Measurements from ENCODE around the gene SLC38A7. TPM values are rescaled to one million over a fixed set of nuclear protein-coding genes. Genes with fewer than 3 reads are reported as not detected.

SLC38A7 gene
- total and polyA plus RNA-seq, 2 experiments from 2014 or later = 13.9 to 27.8 TPM

DNA sequence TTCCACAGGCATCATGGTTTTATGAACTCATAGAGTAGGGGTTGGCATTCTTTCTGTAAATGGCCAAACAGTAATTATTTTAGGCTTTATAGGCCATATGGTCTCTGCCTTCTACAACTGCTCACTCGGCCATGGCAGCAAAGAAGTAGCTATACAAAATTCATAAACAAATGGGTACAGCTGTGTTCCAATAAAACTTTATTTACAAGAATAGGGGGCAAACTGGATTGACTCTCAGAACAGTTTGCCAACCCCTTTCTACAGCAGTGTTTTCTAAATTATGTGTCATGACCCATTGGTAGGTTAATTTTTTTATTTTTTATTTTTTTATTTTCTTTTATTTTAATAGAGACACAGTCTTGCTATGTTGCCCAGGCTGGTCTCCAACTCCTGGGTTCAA, 29.2 kb upstream of the SLC38A7 start:
- H3K4me3 ChIP-seq = no peak overlapping the region
- no peaks in the 10 kb centered on the region for H3K4me1 Mint-ChIP-seq
- DNase-seq (ENCODE audit: low spot score) (no peak), ATAC-seq (no peak)
- H3K36me3 ChIP-seq (ENCODE audit: insufficient read depth) = peaks cover 76% of the 10 kb centered on the region
- H3K4me1 ChIP-seq (ENCODE audit: insufficient read depth) = no peaks in the 10 kb centered on the region
- no peak overlapping the region for H3K27ac Mint-ChIP-seq
- no peaks in the 10 kb centered on the region for H3K9me2 ChIP-seq (ENCODE audit: insufficient read depth)
- no peak overlapping the region for H3K27ac ChIP-seq (ENCODE audit: low read depth)
- H3K4me3 Mint-ChIP-seq = no peak overlapping the region
- no peaks in the 10 kb centered on the region for H3K9me3 Mint-ChIP-seq
- H4K20me1 ChIP-seq (replicated peaks; ENCODE audit: insufficient read depth) = peaks cover 7% of the 10 kb centered on the region; the same call in 1 of the 2 replicates
- no peak overlapping the region for H2AFZ ChIP-seq
- no peak overlapping the region for H3K4me2 ChIP-seq
- H3K36me3 Mint-ChIP-seq (ENCODE audit: low read depth) = peaks cover 74% of the 10 kb centered on the region
- TF ChIP-seq EZH2phosphoT487 (IDR thresholded peaks at IDR 0.05; ENCODE audit: unreplicated experiment) = no peak
- TF ChIP-seq, protein P1, sequence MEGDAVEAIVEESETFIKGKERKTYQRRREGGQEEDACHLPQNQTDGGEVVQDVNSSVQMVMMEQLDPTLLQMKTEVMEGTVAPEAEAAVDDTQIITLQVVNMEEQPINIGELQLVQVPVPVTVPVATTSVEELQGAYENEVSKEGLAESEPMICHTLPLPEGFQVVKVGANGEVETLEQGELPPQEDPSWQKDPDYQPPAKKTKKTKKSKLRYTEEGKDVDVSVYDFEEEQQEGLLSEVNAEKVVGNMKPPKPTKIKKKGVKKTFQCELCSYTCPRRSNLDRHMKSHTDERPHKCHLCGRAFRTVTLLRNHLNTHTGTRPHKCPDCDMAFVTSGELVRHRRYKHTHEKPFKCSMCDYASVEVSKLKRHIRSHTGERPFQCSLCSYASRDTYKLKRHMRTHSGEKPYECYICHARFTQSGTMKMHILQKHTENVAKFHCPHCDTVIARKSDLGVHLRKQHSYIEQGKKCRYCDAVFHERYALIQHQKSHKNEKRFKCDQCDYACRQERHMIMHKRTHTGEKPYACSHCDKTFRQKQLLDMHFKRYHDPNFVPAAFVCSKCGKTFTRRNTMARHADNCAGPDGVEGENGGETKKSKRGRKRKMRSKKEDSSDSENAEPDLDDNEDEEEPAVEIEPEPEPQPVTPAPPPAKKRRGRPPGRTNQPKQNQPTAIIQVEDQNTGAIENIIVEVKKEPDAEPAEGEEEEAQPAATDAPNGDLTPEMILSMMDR (conservative IDR thresholded peaks at IDR 0.05; ENCODE audit: low read depth in 2 of 2) = no peak
- TF ChIP-seq EZH2 (IDR thresholded peaks at IDR 0.05; ENCODE audit: low read depth, unreplicated experiment) = no peak
- TF ChIP-seq STAT1 (IDR thresholded peaks at IDR 0.05; ENCODE audit: unreplicated experiment) = no peak
- H3K27me3 Mint-ChIP-seq (ENCODE audit: insufficient read depth, low read depth, poor library complexity) = no peaks in the 10 kb centered on the region
- H3F3A ChIP-seq (replicated peaks; ENCODE audit: low read depth) = no peaks in the 10 kb centered on the region
- no peaks in the 10 kb centered on the region for H3K79me2 ChIP-seq (replicated peaks; ENCODE audit: insufficient read depth)
- H3K27me3 ChIP-seq (ENCODE audit: insufficient read depth) = no peaks in the 10 kb centered on the region

DNA sequence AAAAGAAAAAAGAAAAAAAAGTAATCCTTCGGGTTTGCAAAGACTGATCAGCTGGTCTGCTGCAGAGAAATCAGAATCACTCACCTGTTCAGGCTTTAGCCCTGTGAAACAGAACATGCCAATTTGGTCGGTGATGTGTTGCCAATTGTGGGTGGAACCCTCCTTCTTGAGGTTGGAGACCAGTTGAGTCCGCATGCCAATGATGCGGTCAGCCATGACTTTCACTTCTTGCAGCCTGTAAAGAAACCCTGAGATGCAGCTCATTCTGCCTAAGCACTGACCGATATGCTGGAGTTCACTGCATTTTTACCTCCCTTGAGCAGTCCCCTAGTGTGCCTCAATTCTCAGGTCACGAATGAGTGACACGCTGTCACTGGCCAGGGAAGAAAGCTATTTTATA, 24.8 kb upstream of the SLC38A7 start:
- H3K36me3 ChIP-seq (ENCODE audit: insufficient read depth) = peaks cover 45% of the 10 kb centered on the region
- H4K20me1 ChIP-seq (replicated peaks; ENCODE audit: insufficient read depth) = peaks cover 7% of the 10 kb centered on the region; the same call in 1 of the 2 replicates
- no peaks in the 10 kb centered on the region for H3K27me3 ChIP-seq (ENCODE audit: insufficient read depth)
- no peak overlapping the region; the same call in 1 of the 2 replicates for H3K27ac Mint-ChIP-seq
- H3K27ac ChIP-seq (ENCODE audit: low read depth) = no peak overlapping the region
- no peak overlapping the region for H3K4me3 Mint-ChIP-seq
- no peak for DNase-seq (ENCODE audit: low spot score)
- no peaks in the 10 kb centered on the region for H3K79me2 ChIP-seq (replicated peaks; ENCODE audit: insufficient read depth)
- no peaks in the 10 kb centered on the region for H3F3A ChIP-seq (replicated peaks; ENCODE audit: low read depth)
- H3K4me2 ChIP-seq = no peak overlapping the region
- no peaks in the 10 kb centered on the region for H3K9me3 Mint-ChIP-seq
- H3K27me3 Mint-ChIP-seq (ENCODE audit: insufficient read depth, low read depth, poor library complexity) = no peaks in the 10 kb centered on the region
- no peaks in the 10 kb centered on the region for H3K4me1 ChIP-seq (ENCODE audit: insufficient read depth)
- TF ChIP-seq JUNB (IDR thresholded peaks at IDR 0.05; ENCODE audit: unreplicated experiment) (no peak), POLR2AphosphoS5 (IDR thresholded peaks at IDR 0.05; ENCODE audit: low read depth) (no peak)
- no peaks in the 10 kb centered on the region for H3K9me2 ChIP-seq (ENCODE audit: insufficient read depth)
- H3K4me3 ChIP-seq = no peak overlapping the region
- ATAC-seq = no peak
- peaks cover 2% of the 10 kb centered on the region; the same call in 1 of the 3 replicates for H3K4me1 Mint-ChIP-seq
- peaks cover 65% of the 10 kb centered on the region for H3K36me3 Mint-ChIP-seq (ENCODE audit: low read depth)
- no peak overlapping the region for H2AFZ ChIP-seq

DNA sequence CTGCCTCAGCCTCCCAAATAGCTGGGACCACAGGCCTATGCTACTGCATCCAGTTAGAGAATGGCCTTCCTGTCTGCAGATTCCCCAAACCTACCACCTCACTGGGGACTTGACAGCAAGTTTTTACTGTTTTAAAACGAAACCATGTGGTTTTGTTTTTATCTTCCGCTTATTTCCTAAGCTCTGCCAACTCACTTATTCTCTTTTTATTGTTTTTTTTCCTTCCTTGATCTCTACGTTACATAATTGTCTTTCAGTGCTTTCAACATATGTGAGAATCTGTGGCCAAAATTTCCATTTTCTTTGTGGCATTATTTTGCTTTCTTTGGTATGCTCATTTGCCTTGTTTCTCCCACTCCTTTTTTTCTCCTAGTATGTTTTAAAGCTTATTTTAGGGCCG, 14.6 kb upstream of the SLC38A7 start:
- Mint-ChIP-seq H3K9me3 (peaks cover 9% of the 10 kb centered on the region; the same call in 2 of the 3 replicates), H3K4me1 (no peaks in the 10 kb centered on the region), H3K27ac (no peak overlapping the region), H3K4me3 (no peak overlapping the region), H3K36me3 (ENCODE audit: low read depth) (no peaks in the 10 kb centered on the region), H3K27me3 (ENCODE audit: insufficient read depth, low read depth, poor library complexity) (peaks cover 3% of the 10 kb centered on the region)
- no peak for DNase-seq (ENCODE audit: low spot score)
- Histone ChIP-seq H3K79me2 (replicated peaks; ENCODE audit: insufficient read depth) (no peaks in the 10 kb centered on the region), H3K36me3 (ENCODE audit: insufficient read depth) (no peaks in the 10 kb centered on the region), H3K4me1 (ENCODE audit: insufficient read depth) (no peaks in the 10 kb centered on the region), H3K27me3 (ENCODE audit: insufficient read depth) (no peaks in the 10 kb centered on the region), H2AFZ (no peak overlapping the region), H3K27ac (ENCODE audit: low read depth) (no peak overlapping the region), H4K20me1 (replicated peaks; ENCODE audit: insufficient read depth) (no peaks in the 10 kb centered on the region), H3K9me2 (ENCODE audit: insufficient read depth) (no peaks in the 10 kb centered on the region), H3K4me2 (no peak overlapping the region), H3F3A (replicated peaks; ENCODE audit: low read depth) (no peaks in the 10 kb centered on the region), H3K4me3 (no peak overlapping the region)
- ATAC-seq = no peak
- TF ChIP-seq ZNF331 (CRISPR knock-in tag; IDR thresholded peaks at IDR 0.05; ENCODE audit: low read depth) (no peak), NANOG (IDR thresholded peaks at IDR 0.05; ENCODE audit: borderline replicate concordance) (no peak), EZH2 (IDR thresholded peaks at IDR 0.05; ENCODE audit: low read depth, unreplicated experiment) (no peak)
- TF ChIP-seq, protein P2, sequence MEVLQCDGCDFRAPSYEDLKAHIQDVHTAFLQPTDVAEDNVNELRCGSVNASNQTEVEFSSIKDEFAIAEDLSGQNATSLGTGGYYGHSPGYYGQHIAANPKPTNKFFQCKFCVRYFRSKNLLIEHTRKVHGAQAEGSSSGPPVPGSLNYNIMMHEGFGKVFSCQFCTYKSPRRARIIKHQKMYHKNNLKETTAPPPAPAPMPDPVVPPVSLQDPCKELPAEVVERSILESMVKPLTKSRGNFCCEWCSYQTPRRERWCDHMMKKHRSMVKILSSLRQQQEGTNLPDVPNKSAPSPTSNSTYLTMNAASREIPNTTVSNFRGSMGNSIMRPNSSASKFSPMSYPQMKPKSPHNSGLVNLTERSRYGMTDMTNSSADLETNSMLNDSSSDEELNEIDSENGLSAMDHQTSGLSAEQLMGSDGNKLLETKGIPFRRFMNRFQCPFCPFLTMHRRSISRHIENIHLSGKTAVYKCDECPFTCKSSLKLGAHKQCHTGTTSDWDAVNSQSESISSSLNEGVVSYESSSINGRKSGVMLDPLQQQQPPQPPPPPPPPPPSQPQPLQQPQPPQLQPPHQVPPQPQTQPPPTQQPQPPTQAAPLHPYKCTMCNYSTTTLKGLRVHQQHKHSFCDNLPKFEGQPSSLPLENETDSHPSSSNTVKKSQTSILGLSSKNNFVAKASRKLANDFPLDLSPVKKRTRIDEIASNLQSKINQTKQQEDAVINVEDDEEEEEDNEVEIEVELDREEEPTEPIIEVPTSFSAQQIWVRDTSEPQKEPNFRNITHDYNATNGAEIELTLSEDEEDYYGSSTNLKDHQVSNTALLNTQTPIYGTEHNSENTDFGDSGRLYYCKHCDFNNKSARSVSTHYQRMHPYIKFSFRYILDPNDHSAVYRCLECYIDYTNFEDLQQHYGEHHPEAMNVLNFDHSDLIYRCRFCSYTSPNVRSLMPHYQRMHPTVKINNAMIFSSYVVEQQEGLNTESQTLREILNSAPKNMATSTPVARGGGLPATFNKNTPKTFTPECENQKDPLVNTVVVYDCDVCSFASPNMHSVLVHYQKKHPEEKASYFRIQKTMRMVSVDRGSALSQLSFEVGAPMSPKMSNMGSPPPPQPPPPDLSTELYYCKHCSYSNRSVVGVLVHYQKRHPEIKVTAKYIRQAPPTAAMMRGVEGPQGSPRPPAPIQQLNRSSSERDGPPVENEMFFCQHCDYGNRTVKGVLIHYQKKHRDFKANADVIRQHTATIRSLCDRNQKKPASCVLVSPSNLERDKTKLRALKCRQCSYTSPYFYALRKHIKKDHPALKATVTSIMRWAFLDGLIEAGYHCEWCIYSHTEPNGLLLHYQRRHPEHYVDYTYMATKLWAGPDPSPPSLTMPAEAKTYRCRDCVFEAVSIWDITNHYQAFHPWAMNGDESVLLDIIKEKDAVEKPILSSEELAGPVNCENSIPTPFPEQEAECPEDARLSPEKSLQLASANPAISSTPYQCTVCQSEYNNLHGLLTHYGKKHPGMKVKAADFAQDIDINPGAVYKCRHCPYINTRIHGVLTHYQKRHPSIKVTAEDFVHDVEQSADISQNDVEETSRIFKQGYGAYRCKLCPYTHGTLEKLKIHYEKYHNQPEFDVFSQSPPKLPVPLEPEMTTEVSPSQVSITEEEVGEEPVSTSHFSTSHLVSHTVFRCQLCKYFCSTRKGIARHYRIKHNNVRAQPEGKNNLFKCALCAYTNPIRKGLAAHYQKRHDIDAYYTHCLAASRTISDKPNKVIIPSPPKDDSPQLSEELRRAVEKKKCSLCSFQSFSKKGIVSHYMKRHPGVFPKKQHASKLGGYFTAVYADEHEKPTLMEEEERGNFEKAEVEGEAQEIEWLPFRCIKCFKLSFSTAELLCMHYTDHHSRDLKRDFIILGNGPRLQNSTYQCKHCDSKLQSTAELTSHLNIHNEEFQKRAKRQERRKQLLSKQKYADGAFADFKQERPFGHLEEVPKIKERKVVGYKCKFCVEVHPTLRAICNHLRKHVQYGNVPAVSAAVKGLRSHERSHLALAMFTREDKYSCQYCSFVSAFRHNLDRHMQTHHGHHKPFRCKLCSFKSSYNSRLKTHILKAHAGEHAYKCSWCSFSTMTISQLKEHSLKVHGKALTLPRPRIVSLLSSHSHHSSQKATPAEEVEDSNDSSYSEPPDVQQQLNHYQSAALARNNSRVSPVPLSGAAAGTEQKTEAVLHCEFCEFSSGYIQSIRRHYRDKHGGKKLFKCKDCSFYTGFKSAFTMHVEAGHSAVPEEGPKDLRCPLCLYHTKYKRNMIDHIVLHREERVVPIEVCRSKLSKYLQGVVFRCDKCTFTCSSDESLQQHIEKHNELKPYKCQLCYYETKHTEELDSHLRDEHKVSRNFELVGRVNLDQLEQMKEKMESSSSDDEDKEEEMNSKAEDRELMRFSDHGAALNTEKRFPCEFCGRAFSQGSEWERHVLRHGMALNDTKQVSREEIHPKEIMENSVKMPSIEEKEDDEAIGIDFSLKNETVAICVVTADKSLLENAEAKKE (CRISPR knock-in tag; IDR thresholded peaks at IDR 0.05) = no peak
